B cell (primary cell): ENCODE measurements around the gene RNF112. TPM values are rescaled to one million over a fixed set of nuclear protein-coding genes. Genes with fewer than 3 reads are reported as not detected.

Experiments used
- ATAC-seq: fragments of 200-7000 bp; cut with Tn5 transposase; one replicate; pipeline ENCODE4 v1.10.0; 2021; ENCODE audit warnings: low read depth, mild to moderate bottlenecking, moderate number of reproducible peaks, moderate library complexity
- CTCF ChIA-PET: fragments of 350-600 bp; sonication (Branson Sonifier 250); formaldehyde crosslinking; loops from one replicate; lab custom pipeline; 2021; ENCODE audit warnings: antibody characterized with exemption, inconsistent platforms; lab: Charles Lee
- POLR2A ChIA-PET: fragments of 350-600 bp; sonication (Branson Sonifier 250); formaldehyde crosslinking; loops from one replicate; lab custom pipeline; 2021; ENCODE audit warnings: antibody characterized with exemption; lab: Charles Lee
- DNase-seq: peaks from one replicate; pipeline ENCODE4 v3.0.0; 2013
- H2AFZ ChIP-seq: 2 replicates; pipeline ENCODE4 v1.6.1; 2012; ENCODE audit warnings: mild to moderate bottlenecking, low read depth, low read length; ENCODE audit not compliant: insufficient read depth, poor library complexity, severe bottlenecking
- H3K27ac ChIP-seq, 2 donors: 1 replicate in 1 of 2; 2 replicates in 1 of 2; pipeline ENCODE4 v1.5.1; 2012 to 2013; ENCODE audit warnings: low read length in 2 of 2, mild to moderate bottlenecking in 2 of 2, moderate library complexity in 1 of 2
- H3K27me3 ChIP-seq, 4 experiments: fragments of 200-600 bp in 1 of 4; sonication (generic) in 1 of 4; replicated peaks in 1 of 4; 1 replicate in 2 of 4; 2 replicates in 2 of 4; pipeline versions ENCODE4 v1.6.1 to v1.7.0; 2013 to 2016; ENCODE audit warnings: low read length in 3 of 4, mild to moderate bottlenecking in 2 of 4, mixed read lengths in 1 of 4, moderate library complexity in 1 of 4; ENCODE audit not compliant: insufficient read depth in 4 of 4, control insufficient read depth in 3 of 4; ENCODE audit errors: control extremely low read depth in 1 of 4
- H3K36me3 ChIP-seq, 2 experiments: replicated peaks in 1 of 2; 1 replicate in 1 of 2; 2 replicates in 1 of 2; pipeline versions ENCODE4 v1.6.1 to v1.7.1; 2013; ENCODE audit warnings: low read length in 1 of 2; ENCODE audit not compliant: insufficient read depth in 2 of 2, control insufficient read depth in 1 of 2; ENCODE audit errors: control extremely low read depth in 1 of 2, extremely low read depth in 1 of 2
- H3K4me1 ChIP-seq, 2 donors: fragments of 200-600 bp in 1 of 2; sonication (generic) in 1 of 2; 1 replicate in 1 of 2; 2 replicates in 1 of 2; pipeline versions ENCODE4 v1.5.1 to v1.6.1; 2013 to 2017; ENCODE audit warnings: low read length in 2 of 2; ENCODE audit not compliant: control insufficient read depth in 2 of 2, insufficient read depth in 2 of 2
- H3K4me2 ChIP-seq: replicated peaks from 2 replicates; pipeline ENCODE3; 2012; ENCODE audit warnings: mild to moderate bottlenecking, low read depth, low read length; ENCODE audit not compliant: poor library complexity, severe bottlenecking
- H3K4me3 ChIP-seq, 5 experiments: fragments of 200-600 bp in 1 of 5; sonication (generic) in 1 of 5; 1 replicate in 3 of 5; 2 replicates in 2 of 5; pipeline versions ENCODE4 v1.5.1 to v1.7.0; 2011 to 2016; ENCODE audit warnings: low read length in 4 of 5, mild to moderate bottlenecking in 4 of 5, low read depth in 2 of 5, control low read depth in 1 of 5, moderate library complexity in 1 of 5; ENCODE audit not compliant: insufficient read depth in 1 of 5; ENCODE audit errors: control extremely low read depth in 1 of 5, extremely low read depth in 1 of 5
- H3K79me2 ChIP-seq: fragments of 200-600 bp; sonication (generic); one replicate; pipeline ENCODE4 v1.6.0; 2016; ENCODE audit warnings: low read length; ENCODE audit not compliant: control insufficient read depth, insufficient read depth
- H3K9ac ChIP-seq: fragments of 200-600 bp; sonication (generic); 2 replicates; pipeline ENCODE4 v1.6.1; 2017; ENCODE audit warnings: mild to moderate bottlenecking, low read length, moderate library complexity
- H3K9me3 ChIP-seq, 3 donors: one replicate each; pipeline versions ENCODE4 v1.6.1 to v1.7.1; 2013; ENCODE audit warnings: low read length in 2 of 3; ENCODE audit not compliant: control insufficient read depth in 2 of 3, insufficient read depth in 1 of 3; ENCODE audit errors: control extremely low read depth in 1 of 3
- H4K20me1 ChIP-seq: 2 replicates; pipeline ENCODE4 v1.6.0; 2012; ENCODE audit warnings: mild to moderate bottlenecking, low read length; ENCODE audit not compliant: insufficient read depth, control insufficient read depth, poor library complexity, severe bottlenecking
- H3K27ac Mint-ChIP-seq: one replicate; pipeline ENCODE4 v1.8.0; 2021; ENCODE audit warnings: mixed read lengths
- H3K27me3 Mint-ChIP-seq: one replicate; pipeline ENCODE4 v1.8.0; 2021; ENCODE audit warnings: mixed read lengths
- H3K4me1 Mint-ChIP-seq: one replicate; pipeline ENCODE4 v1.8.0; 2021; ENCODE audit warnings: mixed read lengths
- H3K4me3 Mint-ChIP-seq: one replicate; pipeline ENCODE4 v1.8.0; 2021; ENCODE audit warnings: mixed read lengths
- H3K9me3 Mint-ChIP-seq: one replicate; pipeline ENCODE4 v1.8.0; 2022; ENCODE audit warnings: mixed read lengths; ENCODE audit not compliant: insufficient read depth
- CTCF ChIP-seq: fragments of 200-600 bp; IDR thresholded peaks from one replicate; pipeline ENCODE4 v1.8.0; 2022; ENCODE audit warnings: antibody characterized with exemption, mild to moderate bottlenecking
- EZH2 ChIP-seq: IDR thresholded peaks from 2 replicates; pipeline ENCODE4 v1.6.1; 2012; ENCODE audit warnings: borderline replicate concordance, low read depth, mild to moderate bottlenecking, moderate library complexity, low read length; ENCODE audit not compliant: insufficient read depth, poor library complexity, severe bottlenecking
- WGBS: methylation state at CpG from one replicate; pipeline ENCODE4 v1.1.5; 2013; ENCODE audit warnings: missing lambda C conversion rate; ENCODE audit not compliant: insufficient coverage; 5-methylcytosine and 5-hydroxymethylcytosine counted together
- intact Hi-C: fragments of 100-400 bp; cut with micrococcal nuclease; formaldehyde crosslinking; loops from one replicate; pipeline ENCODE4 v1.10.0; 2022
- polyA plus RNA-seq: library from polyadenylated mRNA; depleted of rRNA; stranded (reverse); fragments of >200 nt; gene quantifications from 2 replicates; pipeline ENCODE4 v1.2.3, GENCODE V29; 2012
- total RNA-seq, 2 donors: library from RNA; stranded (reverse); fragments of 120-200 nt in 1 of 2; gene quantifications; 1 replicate in 1 of 2; 2 replicates in 1 of 2; pipeline versions ENCODE4 v1.2.3 to v1.2.4, GENCODE V29; 2013 to 2022

RNF112 gene
- total and polyA plus RNA-seq, 2 donors (not counting 1 experiment from before 2014, with no cell fraction given) = 0.30 to 0.62 TPM

GRCh38 chr17:19426631-19427030 is 15.6 kb downstream of the RNF112 start:
- no peaks in the 10 kb centered on the region for H3K9me3 ChIP-seq
- H3K9ac ChIP-seq = no peak overlapping the region
- WGBS = 100% methylated on average over 1 of the region's 5 CpGs
- ChIA-PET POLR2A (no interaction called here), CTCF (no interaction called here)
- DNase-seq (no peak), ATAC-seq (no peak)
- H2AFZ ChIP-seq = no peak overlapping the region
- H3K79me2 ChIP-seq = no peaks in the 10 kb centered on the region
- Mint-ChIP-seq H3K27me3 (peaks cover 17% of the 10 kb centered on the region), H3K4me3 (no peak overlapping the region), H3K9me3 (no peaks in the 10 kb centered on the region), H3K4me1 (no peaks in the 10 kb centered on the region), H3K27ac (no peak overlapping the region)
- no peak overlapping the region for H3K27ac ChIP-seq
- no peaks in the 10 kb centered on the region for H4K20me1 ChIP-seq
- peaks cover 0 to 3% (median 1%) of the 10 kb centered on the region in 4 experiments for H3K27me3 ChIP-seq
- intact Hi-C loops = no loop called here
- no peak for TF ChIP-seq EZH2
- no peak for TF ChIP-seq CTCF
- H3K4me1 ChIP-seq = no peaks in the 10 kb centered on the region
- H3K4me2 ChIP-seq = no peak overlapping the region
- H3K4me3 ChIP-seq = no peak overlapping the region
- no peaks in the 10 kb centered on the region for H3K36me3 ChIP-seq

GRCh38 chr17:19431691-19432090 is 20.7 kb downstream of the RNF112 start:
- no peaks in the 10 kb centered on the region for H3K4me1 Mint-ChIP-seq
- intact Hi-C loops = no loop called here

More at GRCh38 chr17:19431691-19432090, 20.7 kb downstream of the RNF112 start:
- Mint-ChIP-seq H3K4me3 (no peak overlapping the region), H3K9me3 (no peaks in the 10 kb centered on the region), H3K27ac (no peak overlapping the region), H3K27me3 (peaks cover 4% of the 10 kb centered on the region)
- no peak for ATAC-seq
- Histone ChIP-seq H2AFZ (no peak overlapping the region), H3K9ac (no peak overlapping the region), H3K79me2 (no peaks in the 10 kb centered on the region), H3K9me3 (no peaks in the 10 kb centered on the region), H3K4me1 (no peaks in the 10 kb centered on the region), H3K27ac (no peak overlapping the region), H3K4me3 (no peak overlapping the region), H3K36me3 (no peaks in the 10 kb centered on the region), H3K27me3 (peaks cover 0 to 2% (median 0%) of the 10 kb centered on the region in 4 experiments), H3K4me2 (no peak overlapping the region), H4K20me1 (no peaks in the 10 kb centered on the region)
- no CpG with 5 or more reads among the region's 3 CpGs for WGBS
- no peak for TF ChIP-seq CTCF
- no peak for TF ChIP-seq EZH2
- DNase-seq = no peak
- ChIA-PET POLR2A (no interaction called here), CTCF (interaction anchor here (0.5 kb wide), 1 partner anchor 154 kb away, joined by 4 read pairs; no protein-coding TSS in a partner anchor)
